Right lobe of liver (tissue), 4 donors: Measurements from ENCODE around the gene CRYL1.

Experiments used
- CTCF ChIP-seq, 4 donors: fragments of 200-600 bp in 3 of 4; fragments of 450-650 bp in 1 of 4; IDR thresholded peaks; one replicate each; pipeline versions ENCODE4 v1.5.1 to v1.8.0; 2016 to 2022; ENCODE audit warnings: antibody characterized with exemption in 4 of 4, mild to moderate bottlenecking in 2 of 4
- POLR2A ChIP-seq: fragments of 450-650 bp; IDR thresholded peaks from one replicate; pipeline ENCODE4 v1.6.1; 2017; ENCODE audit warnings: antibody characterized with exemption, mild to moderate bottlenecking
- donor health status: DM: no; HTN: no; CAD: no.
- donor health status: DM: no; HTN: no; CAD: no.
- donor health status: DM: no; HTN: yes; CAD: no.

- TF ChIP-seq CTCF (IDR thresholded peaks at IDR 0.05) (no peak), POLR2A (no peak)
These were observed 117.5 kb downstream of the CRYL1 start for GRCh38 chr13:20408181-20408580.
